NCI-H82 (cell line): ENCODE results near the gene KCNC3.

Experiments
- DNase-seq: peaks from one replicate; lab custom pipeline; 2025; lab: John Stamatoyannopoulos, UW

KCNC3 gene

GRCh38 chr19:50327461-50328223, 1.5 kb downstream of the KCNC3 start:
- DNase-seq = no peak

GRCh38 chr19:50327013-50327412, 2.2 kb downstream of the KCNC3 start:
- DNase-seq = no peak

GRCh38 chr19:50326101-50326664, 3.0 kb downstream of the KCNC3 start:
- no peak for DNase-seq

- DNase-seq = peak; percentile 87
Measured at GRCh38 chr19:50325310-50326100, 3.7 kb downstream of the KCNC3 start.

- no peak for DNase-seq
Measured at GRCh38 chr19:50324331-50324730, 4.8 kb downstream of the KCNC3 start.

GRCh38 chr19:50323782-50324133, 5.4 kb downstream of the KCNC3 start:
- no peak for DNase-seq

GRCh38 chr19:50322931-50323781, 6.0 kb downstream of the KCNC3 start:
- DNase-seq = no peak

GRCh38 chr19:50322234-50322633, 6.9 kb downstream of the KCNC3 start:
- DNase-seq = no peak

GRCh38 chr19:50321831-50322230, 7.3 kb downstream of the KCNC3 start:
- no peak for DNase-seq

GRCh38 chr19:50320596-50320995, 8.6 kb downstream of the KCNC3 start:
- DNase-seq = no peak

GRCh38 chr19:50320051-50320450, 9.1 kb downstream of the KCNC3 start:
- no peak for DNase-seq

GRCh38 chr19:50319156-50319555, 10.0 kb downstream of the KCNC3 start:
- DNase-seq = no peak

GRCh38 chr19:50318438-50318837, 10.7 kb downstream of the KCNC3 start:
- no peak for DNase-seq

GRCh38 chr19:50317115-50317514, 12.1 kb downstream of the KCNC3 start:
- no peak for DNase-seq

- no peak for DNase-seq
Measured at GRCh38 chr19:50315773-50316448, 13.3 kb downstream of the KCNC3 start.

GRCh38 chr19:50314724-50315708, 14.2 kb downstream of the KCNC3 start:
- no peak for DNase-seq

GRCh38 chr19:50313812-50314536, 15.2 kb downstream of the KCNC3 start:
- no peak for DNase-seq

- no peak for DNase-seq
Measured at GRCh38 chr19:50312967-50313811, 16.0 kb downstream of the KCNC3 start.
